Measurements from ENCODE around the gene DTX1. TPM values are rescaled to one million over a fixed set of nuclear protein-coding genes. Genes with fewer than 3 reads are reported as not detected.
A peak's percentile ranks its signal among the peaks of the same experiment; 100 is the strongest.

Gene DTX1
- total RNA-seq, 1 donor from 2014 or later = not detected

GRCh38 chr12:113096675-113097461 is 40.3 kb downstream of the DTX1 start:
- Mint-ChIP-seq H3K4me1 (ENCODE audit: low read depth) (peaks cover 6% of the 10 kb centered on the region), H3K27me3 (ENCODE audit: low read depth) (peaks cover 33% of the 10 kb centered on the region), H3K4me3 (ENCODE audit: unreplicated experiment) (no peak overlapping the region), H3K9me3 (ENCODE audit: low read depth) (no peaks in the 10 kb centered on the region), H3K27ac (ENCODE audit: unreplicated experiment) (no peak overlapping the region), H3K36me3 (ENCODE audit: low read depth) (no peaks in the 10 kb centered on the region)
- no peak for DNase-seq (ENCODE audit: low spot score)
- no peak for TF ChIP-seq CTCF (IDR thresholded peaks at IDR 0.05)

DNA sequence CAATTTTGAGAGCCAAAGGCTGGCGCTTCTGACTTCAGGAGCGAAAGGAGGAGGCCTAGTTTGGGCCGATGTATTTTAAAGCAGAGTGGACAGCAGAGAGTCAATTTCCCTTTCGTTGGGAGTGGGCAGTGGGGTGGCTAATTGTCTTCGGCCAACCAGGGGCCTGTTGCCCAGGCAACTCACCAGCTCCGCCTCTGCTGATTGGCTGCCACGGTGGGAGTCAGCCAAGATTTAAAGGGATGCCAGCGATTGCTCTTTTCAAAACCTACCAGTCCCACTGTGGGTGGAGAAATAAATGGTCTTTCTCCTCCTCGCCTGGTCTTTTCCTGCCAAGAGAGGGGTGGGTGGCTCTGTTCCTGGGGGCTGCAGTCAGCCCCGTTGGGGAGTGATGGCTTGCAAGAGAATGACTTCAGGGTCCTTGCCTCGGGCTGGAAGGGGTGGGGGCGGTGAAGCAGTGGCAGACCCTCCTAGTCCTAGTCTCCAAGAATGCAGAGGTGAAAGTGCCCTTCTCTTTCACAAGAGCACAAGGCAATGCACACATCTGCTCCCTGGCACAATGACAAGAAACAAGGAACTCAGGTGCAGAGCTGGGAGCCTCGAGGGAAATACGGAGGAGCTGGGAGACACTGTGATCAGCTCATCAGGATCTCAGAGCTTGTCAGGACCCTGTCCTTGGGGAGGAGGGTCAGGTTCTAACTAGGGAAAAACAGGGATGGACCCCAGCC is 41.3 kb downstream of the DTX1 start:
- H3K27ac Mint-ChIP-seq (ENCODE audit: unreplicated experiment) = no peak overlapping the region

DNA sequence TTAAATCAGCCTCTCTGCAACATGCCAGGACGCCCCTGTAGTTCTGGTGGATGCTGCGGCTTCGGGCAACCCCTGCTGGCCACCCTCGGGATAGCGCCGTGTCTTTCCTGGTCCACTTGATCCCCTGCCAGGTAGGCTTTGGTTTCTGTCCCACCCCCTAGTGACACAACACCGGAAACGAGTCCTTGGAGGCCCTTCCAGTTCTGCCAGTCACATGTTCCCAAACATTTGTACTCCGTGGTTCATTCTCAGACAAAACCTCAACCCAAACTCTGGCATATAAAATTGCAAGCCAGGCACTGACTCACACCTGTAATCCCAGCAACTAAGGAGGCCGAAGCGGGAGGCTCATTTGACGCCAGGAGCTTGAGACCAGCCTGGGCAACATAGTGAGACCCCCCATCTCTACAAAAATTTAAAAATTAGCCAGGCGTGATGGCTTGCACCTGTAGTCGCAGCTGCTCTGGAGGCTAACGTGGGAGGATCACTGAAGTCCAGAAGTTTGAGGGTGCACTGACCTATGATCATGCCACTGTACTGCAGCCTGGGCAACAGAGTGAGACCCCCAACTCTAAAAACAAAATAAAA is 42.0 kb downstream of the DTX1 start:
- H3K27ac Mint-ChIP-seq (ENCODE audit: unreplicated experiment) = no peak overlapping the region
- H3K27me3 Mint-ChIP-seq (ENCODE audit: low read depth) = peaks cover 26% of the 10 kb centered on the region

More for the DNA sequence above, 41.3 kb downstream of the DTX1 start:
- no peak overlapping the region for H3K4me3 Mint-ChIP-seq (ENCODE audit: unreplicated experiment)
- H3K9me3 Mint-ChIP-seq (ENCODE audit: low read depth) = no peaks in the 10 kb centered on the region
- no peak for DNase-seq (ENCODE audit: low spot score)
- TF ChIP-seq CTCF (IDR thresholded peaks at IDR 0.05) = no peak
- H3K36me3 Mint-ChIP-seq (ENCODE audit: low read depth) = no peaks in the 10 kb centered on the region
- peaks cover 27% of the 10 kb centered on the region for H3K27me3 Mint-ChIP-seq (ENCODE audit: low read depth)
- H3K4me1 Mint-ChIP-seq (ENCODE audit: low read depth) = peaks cover 3% of the 10 kb centered on the region

GRCh38 chr12:113099364-113099763 is 42.8 kb downstream of the DTX1 start:
- Mint-ChIP-seq H3K9me3 (ENCODE audit: low read depth) (no peaks in the 10 kb centered on the region), H3K27me3 (ENCODE audit: low read depth) (peaks cover 25% of the 10 kb centered on the region), H3K4me3 (ENCODE audit: unreplicated experiment) (no peak overlapping the region), H3K27ac (ENCODE audit: unreplicated experiment) (no peak overlapping the region), H3K4me1 (ENCODE audit: low read depth) (peaks cover 3% of the 10 kb centered on the region), H3K36me3 (ENCODE audit: low read depth) (no peaks in the 10 kb centered on the region)
- no peak for DNase-seq (ENCODE audit: low spot score)
- no peak for TF ChIP-seq CTCF (IDR thresholded peaks at IDR 0.05)

More for the DNA sequence above, 42.0 kb downstream of the DTX1 start:
- Mint-ChIP-seq H3K4me3 (ENCODE audit: unreplicated experiment) (no peak overlapping the region), H3K9me3 (ENCODE audit: low read depth) (no peaks in the 10 kb centered on the region), H3K4me1 (ENCODE audit: low read depth) (peaks cover 3% of the 10 kb centered on the region), H3K36me3 (ENCODE audit: low read depth) (no peaks in the 10 kb centered on the region)
- TF ChIP-seq CTCF (IDR thresholded peaks at IDR 0.05) = peak; percentile 83
- no peak for DNase-seq (ENCODE audit: low spot score)

DNA sequence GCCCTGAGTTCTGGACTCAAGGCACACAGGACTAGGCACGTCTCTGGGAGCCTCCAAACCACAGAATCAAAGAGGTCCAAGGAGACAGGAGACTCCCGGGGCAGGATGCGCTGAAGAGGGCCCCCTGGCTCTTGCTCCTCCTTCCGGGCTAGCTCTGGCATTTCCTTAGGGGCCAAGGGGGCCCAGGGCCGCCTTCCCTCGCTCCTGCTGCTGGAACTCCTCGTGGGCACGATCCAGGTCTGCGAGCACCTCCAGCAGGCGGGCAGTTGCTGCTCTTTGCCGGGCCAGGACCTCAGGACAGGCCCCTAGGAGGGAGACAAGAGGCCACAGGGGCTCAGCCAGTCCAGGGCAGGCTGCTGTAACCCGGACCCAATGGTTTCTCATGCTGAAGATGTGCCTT is 43.2 kb downstream of the DTX1 start:
- no peak overlapping the region for H3K27ac Mint-ChIP-seq (ENCODE audit: unreplicated experiment)
- no peak for TF ChIP-seq CTCF (IDR thresholded peaks at IDR 0.05)
- peaks cover 25% of the 10 kb centered on the region for H3K27me3 Mint-ChIP-seq (ENCODE audit: low read depth)
- H3K9me3 Mint-ChIP-seq (ENCODE audit: low read depth) = no peaks in the 10 kb centered on the region
- H3K4me3 Mint-ChIP-seq (ENCODE audit: unreplicated experiment) = no peak overlapping the region
- no peaks in the 10 kb centered on the region for H3K36me3 Mint-ChIP-seq (ENCODE audit: low read depth)
- H3K4me1 Mint-ChIP-seq (ENCODE audit: low read depth) = peaks cover 3% of the 10 kb centered on the region
- DNase-seq (ENCODE audit: low spot score) = no peak
